Measurements from ENCODE around the gene PRAMEF10. TPM values are rescaled to one million over a fixed set of nuclear protein-coding genes. Genes with fewer than 3 reads are reported as not detected.
"Not testable (repeated sequence)": the region's sequence is repeated elsewhere in the genome, so short reads cannot be mapped to it uniquely, and the experiment has no call there.

Gene PRAMEF10
- total RNA-seq (2021) (not detected in 2 replicates), Bru-seq, nascent RNA (not detected), BruChase-seq, experiment 1, labeled RNA remaining after a 2-hour chase (not detected), BruChase-seq, experiment 2, labeled RNA remaining after a 6-hour chase (not detected)
- long read RNA-seq: 0 reads

- POLR2A ChIA-PET (ENCODE audit: low non-redundant PET); intact Hi-C loops (cut with micrococcal nuclease; ENCODE audit: unreplicated experiment); H3K27ac ChIP-seq (ENCODE audit: low read depth, low read length, poor library complexity, severe bottlenecking); H3K9me3 ChIP-seq (ENCODE audit: low read depth, low read length, poor library complexity, severe bottlenecking); H3K36me3 ChIP-seq (ENCODE audit: insufficient read depth, low read length, poor library complexity, severe bottlenecking); CTCF ChIA-PET; DNase-seq (ENCODE audit: low spot score); H3K4me3 ChIP-seq (ENCODE audit: low read depth, low read length, poor library complexity, severe bottlenecking); H3K27me3 ChIP-seq (replicated peaks; ENCODE audit: insufficient read depth, low read depth, low read length, poor library complexity); BruUV-seq (replicated peaks); H3K4me1 ChIP-seq (ENCODE audit: insufficient read depth, low read length, poor library complexity, severe bottlenecking): not testable (repeated sequence)
These were observed at the start of gene PRAMEF10 for GRCh38 chr1:12898170-12898569. Gene PRAMEF10 (minus strand): TSS chr1:12898270. CDS start chr1:12895847, 2,423 bp downstream.

GRCh38 chr1:12947480-12947879, 49.4 kb upstream of the PRAMEF10 start, which contains the start of gene PRAMEF6:
Gene PRAMEF6 (minus strand): TSS chr1:12947580. CDS start chr1:12942518, 5,062 bp downstream.
- H3K4me3 ChIP-seq (ENCODE audit: low read depth, low read length, poor library complexity, severe bottlenecking); BruUV-seq (replicated peaks); H3K27me3 ChIP-seq (replicated peaks; ENCODE audit: insufficient read depth, low read depth, low read length, poor library complexity); H3K9me3 ChIP-seq (ENCODE audit: low read depth, low read length, poor library complexity, severe bottlenecking); H3K36me3 ChIP-seq (ENCODE audit: insufficient read depth, low read length, poor library complexity, severe bottlenecking); POLR2A ChIA-PET (ENCODE audit: low non-redundant PET); intact Hi-C loops (cut with micrococcal nuclease; ENCODE audit: unreplicated experiment); DNase-seq (ENCODE audit: low spot score); CTCF ChIA-PET; H3K27ac ChIP-seq (ENCODE audit: low read depth, low read length, poor library complexity, severe bottlenecking); H3K4me1 ChIP-seq (ENCODE audit: insufficient read depth, low read length, poor library complexity, severe bottlenecking): not testable (repeated sequence)

- H3K4me1 ChIP-seq (ENCODE audit: insufficient read depth, low read length, poor library complexity, severe bottlenecking); DNase-seq (ENCODE audit: low spot score); H3K9me3 ChIP-seq (ENCODE audit: low read depth, low read length, poor library complexity, severe bottlenecking); intact Hi-C loops (cut with micrococcal nuclease; ENCODE audit: unreplicated experiment); H3K36me3 ChIP-seq (ENCODE audit: insufficient read depth, low read length, poor library complexity, severe bottlenecking); H3K27ac ChIP-seq (ENCODE audit: low read depth, low read length, poor library complexity, severe bottlenecking); POLR2A ChIA-PET (ENCODE audit: low non-redundant PET); H3K4me3 ChIP-seq (ENCODE audit: low read depth, low read length, poor library complexity, severe bottlenecking); CTCF ChIA-PET; H3K27me3 ChIP-seq (replicated peaks; ENCODE audit: insufficient read depth, low read depth, low read length, poor library complexity); BruUV-seq (replicated peaks): not testable (repeated sequence)
These were observed 26.3 kb upstream of the PRAMEF10 start for GRCh38 chr1:12924368-12924767.

- H3K9me3 ChIP-seq (ENCODE audit: low read depth, low read length, poor library complexity, severe bottlenecking); BruUV-seq (replicated peaks); H3K27me3 ChIP-seq (replicated peaks; ENCODE audit: insufficient read depth, low read depth, low read length, poor library complexity); H3K4me1 ChIP-seq (ENCODE audit: insufficient read depth, low read length, poor library complexity, severe bottlenecking); H3K27ac ChIP-seq (ENCODE audit: low read depth, low read length, poor library complexity, severe bottlenecking); CTCF ChIA-PET; intact Hi-C loops (cut with micrococcal nuclease; ENCODE audit: unreplicated experiment); H3K36me3 ChIP-seq (ENCODE audit: insufficient read depth, low read length, poor library complexity, severe bottlenecking); DNase-seq (ENCODE audit: low spot score); H3K4me3 ChIP-seq (ENCODE audit: low read depth, low read length, poor library complexity, severe bottlenecking); POLR2A ChIA-PET (ENCODE audit: low non-redundant PET): not testable (repeated sequence)
These were observed 23.7 kb upstream of the PRAMEF10 start for GRCh38 chr1:12921749-12922148.

GRCh38 chr1:12916310-12916709, 18.2 kb upstream of the PRAMEF10 start, which contains the start of gene PRAMEF7:
Gene PRAMEF7 (plus strand): TSS chr1:12916610. CDS start chr1:12917693, 1,083 bp downstream.
- DNase-seq (ENCODE audit: low spot score); H3K36me3 ChIP-seq (ENCODE audit: insufficient read depth, low read length, poor library complexity, severe bottlenecking); CTCF ChIA-PET; POLR2A ChIA-PET (ENCODE audit: low non-redundant PET); intact Hi-C loops (cut with micrococcal nuclease; ENCODE audit: unreplicated experiment); H3K27ac ChIP-seq (ENCODE audit: low read depth, low read length, poor library complexity, severe bottlenecking); H3K9me3 ChIP-seq (ENCODE audit: low read depth, low read length, poor library complexity, severe bottlenecking); BruUV-seq (replicated peaks); H3K27me3 ChIP-seq (replicated peaks; ENCODE audit: insufficient read depth, low read depth, low read length, poor library complexity); H3K4me3 ChIP-seq (ENCODE audit: low read depth, low read length, poor library complexity, severe bottlenecking); H3K4me1 ChIP-seq (ENCODE audit: insufficient read depth, low read length, poor library complexity, severe bottlenecking): not testable (repeated sequence)

GRCh38 chr1:12903793-12904572, 5.9 kb upstream of the PRAMEF10 start:
- intact Hi-C loops (cut with micrococcal nuclease; ENCODE audit: unreplicated experiment); H3K9me3 ChIP-seq (ENCODE audit: low read depth, low read length, poor library complexity, severe bottlenecking); POLR2A ChIA-PET (ENCODE audit: low non-redundant PET); BruUV-seq (replicated peaks); H3K36me3 ChIP-seq (ENCODE audit: insufficient read depth, low read length, poor library complexity, severe bottlenecking); H3K4me1 ChIP-seq (ENCODE audit: insufficient read depth, low read length, poor library complexity, severe bottlenecking); H3K4me3 ChIP-seq (ENCODE audit: low read depth, low read length, poor library complexity, severe bottlenecking); CTCF ChIA-PET; DNase-seq (ENCODE audit: low spot score); H3K27me3 ChIP-seq (replicated peaks; ENCODE audit: insufficient read depth, low read depth, low read length, poor library complexity); H3K27ac ChIP-seq (ENCODE audit: low read depth, low read length, poor library complexity, severe bottlenecking): not testable (repeated sequence)

- DNase-seq (ENCODE audit: low spot score); BruUV-seq (replicated peaks); H3K36me3 ChIP-seq (ENCODE audit: insufficient read depth, low read length, poor library complexity, severe bottlenecking); H3K27ac ChIP-seq (ENCODE audit: low read depth, low read length, poor library complexity, severe bottlenecking); H3K4me3 ChIP-seq (ENCODE audit: low read depth, low read length, poor library complexity, severe bottlenecking); POLR2A ChIA-PET (ENCODE audit: low non-redundant PET); intact Hi-C loops (cut with micrococcal nuclease; ENCODE audit: unreplicated experiment); H3K9me3 ChIP-seq (ENCODE audit: low read depth, low read length, poor library complexity, severe bottlenecking); CTCF ChIA-PET; H3K27me3 ChIP-seq (replicated peaks; ENCODE audit: insufficient read depth, low read depth, low read length, poor library complexity); H3K4me1 ChIP-seq (ENCODE audit: insufficient read depth, low read length, poor library complexity, severe bottlenecking): not testable (repeated sequence)
These were observed 1.1 kb upstream of the PRAMEF10 start for GRCh38 chr1:12899186-12899585.
